ENCODE measurements around the gene SAPCD2. TPM values are rescaled to one million over a fixed set of nuclear protein-coding genes. Genes with fewer than 3 reads are reported as not detected.

SAPCD2 gene
- total RNA-seq, result 2.4 and 5.4 TPM in 2 replicates

GRCh38 chr9:137070201-137070905 is at the start of gene SAPCD2:
Gene SAPCD2, minus strand, starts transcription at chr9:137070557. Its CDS starts 97 bp downstream, at chr9:137070460.

GRCh38 chr9:137114613-137115393 is 44.4 kb upstream of the SAPCD2 start, which contains the start of gene DPP7:
Gene DPP7, minus strand, starts transcription at chr9:137114733. Its CDS starts 20 bp downstream, at chr9:137114713.

GRCh38 chr9:137086531-137087408 is 16.4 kb upstream of the SAPCD2 start, which contains the start of gene MAN1B1:
Gene MAN1B1, plus strand, starts transcription at chr9:137086985. Its CDS starts 15 bp downstream, at chr9:137087000.

GRCh38 chr9:137077010-137077747 is 6.8 kb upstream of the SAPCD2 start, which contains the start of gene UAP1L1:
Gene UAP1L1, plus strand, starts transcription at chr9:137077517. Its CDS starts 16 bp downstream, at chr9:137077533.

GRCh38 chr9:137053944-137054931 is 16.1 kb downstream of the SAPCD2 start, which contains the start of gene ENTPD2:
Gene ENTPD2, minus strand, starts transcription at chr9:137054061. Its CDS starts 64 bp downstream, at chr9:137053997.

GRCh38 chr9:137046088-137046787 is 24.1 kb downstream of the SAPCD2 start, which contains the start of gene NPDC1:
Gene NPDC1, minus strand, starts transcription at chr9:137046177. Its CDS starts 188 bp downstream, at chr9:137045989.

GRCh38 chr9:137031904-137032640 is 38.3 kb downstream of the SAPCD2 start, which contains the start of gene FUT7:
Gene FUT7, minus strand, starts transcription at chr9:137032088. Its CDS starts 97 bp downstream, at chr9:137031991.

GRCh38 chr9:137027369-137028262 is 42.7 kb downstream of the SAPCD2 start, which contains the start of gene ABCA2:
Gene ABCA2, minus strand, starts transcription at chr9:137028237. Its CDS starts 97 bp downstream, at chr9:137028140.

Small RNA genes within 50 kb of the gene (small RNA-seq; reads per million reads assigned to genes)
- gene RF00153, result not detected

Other genes with a start within 250 kb of the SAPCD2 start
- 0.76 and 1.2 TPM in 2 replicates for gene AJM1, start 228.1 kb downstream of the SAPCD2 start, total RNA-seq
- gene PHPT1, start 221.1 kb downstream of the SAPCD2 start, total RNA-seq, result 100 and 144 TPM in 2 replicates
- gene MAMDC4, start 218.2 kb downstream of the SAPCD2 start, total RNA-seq, result 3.0 and 3.5 TPM in 2 replicates
- gene EDF1, start 204.2 kb downstream of the SAPCD2 start, total RNA-seq, result 175 and 192 TPM in 2 replicates
- 8.4 and 13.7 TPM in 2 replicates for gene TRAF2, start 184.0 kb downstream of the SAPCD2 start, total RNA-seq
- 112 and 219 TPM in 2 replicates for gene FBXW5, start 125.8 kb downstream of the SAPCD2 start, total RNA-seq
- 0.98 and 3.9 TPM in 2 replicates for gene C8G, start 125.3 kb downstream of the SAPCD2 start, total RNA-seq
- gene LCN12, start 118.3 kb downstream of the SAPCD2 start, total RNA-seq, result 1.1 TPM in 1 of 2 replicates, not detected in the other
- gene PTGDS, start 93.1 kb downstream of the SAPCD2 start, total RNA-seq, result 0.76 and 2.0 TPM in 2 replicates
- gene LCNL1, start 87.6 kb downstream of the SAPCD2 start, total RNA-seq, result not detected in 2 replicates
- 11.0 and 16.8 TPM in 2 replicates for gene PAXX, start 78.1 kb downstream of the SAPCD2 start, total RNA-seq
- gene CLIC3, start 74.0 kb downstream of the SAPCD2 start, total RNA-seq, result 328 and 397 TPM in 2 replicates
- 11.6 and 15.3 TPM in 2 replicates for gene ABCA2, start 42.3 kb downstream of the SAPCD2 start, total RNA-seq
- gene FUT7, start 38.5 kb downstream of the SAPCD2 start, total RNA-seq, result not detected in 2 replicates
- under 0.01 and 0.22 TPM in 2 replicates for gene NPDC1, start 24.4 kb downstream of the SAPCD2 start, total RNA-seq
- 0.11 TPM in 1 of 2 replicates, not detected in the other for gene ENTPD2, start 16.5 kb downstream of the SAPCD2 start, total RNA-seq
- gene UAP1L1, start 7.0 kb upstream of the SAPCD2 start, total RNA-seq, result 12.6 and 15.5 TPM in 2 replicates
- gene MAN1B1, start 16.4 kb upstream of the SAPCD2 start, total RNA-seq, result 70.3 and 93.4 TPM in 2 replicates
- 52.1 and 108 TPM in 2 replicates for gene DPP7, start 44.2 kb upstream of the SAPCD2 start, total RNA-seq
- gene GRIN1, start 68.6 kb upstream of the SAPCD2 start, total RNA-seq, result under 0.01 TPM in 1 of 2 replicates, not detected in the other
- not detected in 2 replicates for gene LRRC26, start 99.5 kb upstream of the SAPCD2 start, total RNA-seq
- gene TMEM210, start 101.5 kb upstream of the SAPCD2 start, total RNA-seq, result not detected in 2 replicates
- gene ANAPC2, start 118.0 kb upstream of the SAPCD2 start, total RNA-seq, result 28.3 and 48.3 TPM in 2 replicates
- 72.2 and 73.2 TPM in 2 replicates for gene SSNA1, start 118.1 kb upstream of the SAPCD2 start, total RNA-seq
- gene TPRN, start 130.2 kb upstream of the SAPCD2 start, total RNA-seq, result 8.4 and 12.2 TPM in 2 replicates
- 34.5 and 35.0 TPM in 2 replicates for gene TMEM203, start 135.1 kb upstream of the SAPCD2 start, total RNA-seq
- gene NDOR1, start 135.1 kb upstream of the SAPCD2 start, total RNA-seq, result 7.3 and 7.9 TPM in 2 replicates
- gene RNF208, start 151.7 kb upstream of the SAPCD2 start, total RNA-seq, result under 0.01 TPM in 1 of 2 replicates, not detected in the other
- 0.39 and 1.1 TPM in 2 replicates for gene CYSRT1, start 154.6 kb upstream of the SAPCD2 start, total RNA-seq
- 0.76 and 2.0 TPM in 2 replicates for gene RNF224, start 156.9 kb upstream of the SAPCD2 start, total RNA-seq
- 0.11 and 0.39 TPM in 2 replicates for gene SLC34A3, start 160.3 kb upstream of the SAPCD2 start, total RNA-seq
- 76.2 and 226 TPM in 2 replicates for gene TUBB4B, start 170.7 kb upstream of the SAPCD2 start, total RNA-seq
- gene STPG3, start 180.7 kb upstream of the SAPCD2 start, total RNA-seq, result not detected in 2 replicates
- gene NELFB, start 184.8 kb upstream of the SAPCD2 start, total RNA-seq, result 50.3 and 57.0 TPM in 2 replicates
- 18.1 and 25.5 TPM in 2 replicates for gene TOR4A, start 207.2 kb upstream of the SAPCD2 start, total RNA-seq
- gene NRARP, start 231.7 kb upstream of the SAPCD2 start, total RNA-seq, result not detected in 2 replicates